ENCODE data around the gene VPREB1.
"Not testable (repeated sequence)": the region's sequence is repeated elsewhere in the genome, so short reads cannot be mapped to it uniquely, and the experiment has no call there.

Gene VPREB1

DNA sequence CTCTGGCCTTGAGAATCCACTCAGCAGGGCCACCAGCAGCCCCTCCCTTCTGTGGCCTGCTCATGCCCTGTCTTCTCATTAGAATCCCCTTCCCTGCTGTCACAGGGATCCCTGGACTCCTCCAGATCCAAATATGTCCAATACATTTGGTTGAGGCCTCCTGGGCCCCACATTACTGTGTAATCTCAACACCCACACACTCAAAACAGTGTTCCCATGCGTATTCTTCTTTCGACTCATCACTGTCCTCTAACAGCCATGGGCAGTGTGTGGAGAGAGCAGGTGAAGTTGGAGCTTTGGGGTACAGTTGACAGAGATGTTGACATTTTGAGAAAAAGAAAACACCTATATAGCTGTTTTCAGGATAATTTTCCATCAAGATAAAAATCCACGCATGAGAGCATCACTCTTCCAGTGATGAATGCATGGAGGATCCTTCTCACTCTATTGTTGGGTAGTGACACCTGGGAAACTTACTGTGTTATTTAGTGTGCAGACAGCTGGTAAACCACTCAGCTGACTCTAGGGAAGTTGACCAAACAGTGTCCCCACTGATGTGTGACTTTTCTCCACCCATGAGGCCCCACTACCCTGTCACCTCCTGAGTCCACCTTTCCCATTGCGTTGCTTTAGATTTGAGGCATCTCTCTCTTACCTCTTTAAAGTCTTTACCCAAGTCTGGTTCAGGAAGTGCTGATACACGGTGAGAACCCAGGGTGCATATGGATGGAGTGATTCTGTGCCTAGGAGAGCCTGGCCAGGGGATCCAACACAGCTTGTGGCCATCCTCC is 28.7 kb upstream of the VPREB1 start:
- DNase-seq, result no peak

- no peak for DNase-seq
Measured at GRCh38 chr22:22216450-22216959, 28.1 kb upstream of the VPREB1 start.

DNA sequence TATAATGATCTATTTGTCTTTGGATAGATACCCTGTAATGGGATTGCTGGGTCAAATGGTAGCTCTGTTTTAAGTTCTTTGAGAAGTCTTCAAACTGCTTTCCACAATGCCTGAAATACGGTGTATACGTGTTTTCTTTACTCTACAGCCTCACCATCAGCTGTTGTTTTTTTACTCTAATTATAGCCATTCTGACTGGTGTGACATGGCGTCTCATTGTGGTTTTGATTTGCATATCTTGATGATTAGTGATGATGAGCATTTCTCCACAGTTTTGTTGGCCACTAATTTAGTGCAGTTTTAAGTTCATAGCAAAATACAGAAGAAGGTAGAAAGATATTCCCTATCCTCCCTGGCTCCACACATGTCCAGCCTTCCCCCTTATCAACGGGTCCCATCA is 26.3 kb upstream of the VPREB1 start:
- DNase-seq, result no peak

GRCh38 chr22:22219140-22219996 is 25.2 kb upstream of the VPREB1 start:
- DNase-seq, result no peak

DNA sequence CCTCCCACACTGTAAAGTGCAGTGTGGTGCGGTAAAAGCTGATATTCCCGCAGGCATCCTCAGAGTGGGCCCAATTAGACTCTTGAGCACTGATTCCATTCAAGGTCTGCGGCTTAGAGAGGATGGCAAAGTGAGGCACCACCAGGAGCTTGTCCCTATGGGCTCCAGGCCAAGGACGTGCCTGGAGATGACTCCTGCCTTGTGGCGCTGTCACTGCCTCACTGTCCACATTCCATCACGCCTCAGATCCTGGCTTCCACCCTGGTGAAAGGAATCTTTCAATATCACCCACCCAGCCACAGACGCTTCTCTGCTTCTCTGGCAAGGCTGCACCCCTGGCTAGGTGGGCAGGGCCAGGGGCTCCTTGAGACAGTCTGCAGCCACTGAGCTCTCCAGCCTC is 23.5 kb upstream of the VPREB1 start:
- not testable (repeated sequence) for DNase-seq

DNA sequence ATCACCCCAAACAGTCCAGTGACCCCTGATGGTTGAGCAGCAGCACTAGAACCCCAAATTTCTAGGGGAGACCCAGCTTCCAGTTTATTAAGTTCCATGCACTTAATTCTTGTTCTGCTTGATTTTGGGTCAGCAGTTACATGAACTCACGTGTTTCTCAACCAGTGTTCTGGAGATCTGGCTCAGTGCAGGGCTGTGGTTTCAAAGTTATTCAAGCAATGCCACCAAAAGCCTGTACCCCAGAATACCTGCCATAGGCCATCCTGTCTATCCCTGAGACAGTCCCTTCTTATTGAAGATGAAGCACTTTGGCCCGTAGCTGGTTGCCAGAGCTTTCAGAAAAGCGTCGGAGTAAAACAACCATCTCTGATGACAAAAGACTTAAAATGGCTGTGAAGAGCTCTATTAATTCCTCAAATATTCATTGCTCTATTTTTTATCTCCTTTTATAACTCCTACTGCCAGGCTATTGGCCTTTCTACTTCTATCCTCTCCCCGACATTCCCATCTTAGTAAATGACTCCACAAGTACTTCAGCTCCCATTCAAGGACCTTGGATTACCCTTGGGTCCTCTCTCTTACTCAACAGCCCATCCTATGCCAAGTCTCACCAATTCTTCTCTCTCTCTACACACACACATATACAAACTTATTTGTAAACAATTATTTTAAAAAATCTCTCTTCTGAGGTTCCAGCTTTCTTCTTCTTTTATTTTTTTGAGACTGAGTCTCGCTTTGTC is 18.0 kb upstream of the VPREB1 start:
- no peak for DNase-seq

- DNase-seq, result no peak
Measured at GRCh38 chr22:22228421-22228820, 16.2 kb upstream of the VPREB1 start.

DNA sequence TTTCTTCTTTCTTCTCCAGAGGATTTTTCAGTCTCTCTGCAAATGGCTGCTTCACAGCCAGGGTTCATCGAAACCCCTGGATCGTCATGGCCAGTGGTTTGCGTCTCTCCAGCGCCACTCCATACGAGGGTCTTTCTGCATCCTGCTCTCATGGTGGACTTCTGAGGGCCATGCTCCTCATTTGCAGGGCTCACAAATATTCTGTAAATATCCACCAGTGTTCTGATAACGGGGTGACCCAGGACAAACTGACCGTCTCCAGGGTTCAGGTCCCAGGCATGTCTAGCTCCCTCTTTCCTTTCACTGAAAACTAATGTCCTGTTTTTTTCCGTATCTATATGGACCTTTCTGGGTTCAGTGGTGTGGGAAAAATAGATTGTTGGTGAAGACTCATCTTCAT is 15.7 kb upstream of the VPREB1 start:
- no peak for DNase-seq

DNA sequence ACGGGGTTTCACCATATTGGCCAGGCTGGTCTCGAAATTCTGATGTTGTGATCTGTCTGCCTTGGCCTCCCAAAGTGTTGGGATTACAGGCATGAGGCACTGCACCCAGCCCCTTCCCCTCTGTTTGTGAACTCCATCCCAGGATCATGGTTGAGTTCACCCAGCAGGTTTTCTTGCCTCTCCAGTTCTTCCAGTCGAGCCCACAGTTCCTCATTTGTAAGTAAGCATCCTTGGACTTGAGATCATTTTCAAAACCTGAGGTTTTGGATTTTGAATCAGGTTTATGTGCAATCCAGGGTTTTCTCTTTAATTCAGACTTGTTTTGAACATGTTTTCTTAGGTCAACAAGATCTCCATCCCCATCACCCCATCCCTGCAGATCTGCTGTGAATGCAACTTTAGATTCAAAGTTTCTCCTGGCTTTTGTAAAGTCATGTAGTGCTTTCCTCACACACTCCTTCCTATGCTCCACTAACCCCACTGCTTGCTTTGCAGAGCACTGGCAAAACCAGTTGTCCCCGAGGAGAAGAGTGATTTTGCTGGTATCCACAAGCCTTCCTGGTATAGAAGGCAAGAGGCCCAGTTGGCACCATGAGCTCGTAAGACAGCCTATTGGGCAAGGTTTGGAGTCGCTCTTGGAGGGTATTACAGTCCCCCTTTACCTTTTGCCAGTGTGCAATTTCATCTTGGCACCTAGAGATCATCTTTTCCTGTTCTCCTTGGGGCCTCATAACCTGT is 14.7 kb upstream of the VPREB1 start:
- no peak for DNase-seq

DNA sequence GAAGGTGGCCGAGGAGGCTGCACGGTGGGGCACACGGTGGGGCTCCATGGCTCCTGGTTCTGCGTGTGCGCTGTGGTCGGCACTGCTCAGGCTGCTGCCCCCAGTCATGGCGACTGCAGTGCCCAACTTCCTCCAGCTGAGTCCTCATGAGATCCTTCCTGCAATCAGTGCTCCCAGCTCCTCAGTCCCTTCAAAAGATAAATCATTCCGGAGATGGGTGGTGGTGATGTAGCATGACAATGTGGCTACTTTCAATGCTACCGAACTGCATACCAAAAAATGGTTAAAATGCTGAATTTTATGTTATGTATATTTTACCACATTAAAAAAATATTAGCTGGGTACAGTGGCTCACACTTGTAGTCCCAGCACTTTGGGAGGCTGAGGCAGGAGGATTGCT is 14.1 kb upstream of the VPREB1 start:
- no peak for DNase-seq

GRCh38 chr22:22233081-22233480 is 11.5 kb upstream of the VPREB1 start:
- no peak for DNase-seq

DNA sequence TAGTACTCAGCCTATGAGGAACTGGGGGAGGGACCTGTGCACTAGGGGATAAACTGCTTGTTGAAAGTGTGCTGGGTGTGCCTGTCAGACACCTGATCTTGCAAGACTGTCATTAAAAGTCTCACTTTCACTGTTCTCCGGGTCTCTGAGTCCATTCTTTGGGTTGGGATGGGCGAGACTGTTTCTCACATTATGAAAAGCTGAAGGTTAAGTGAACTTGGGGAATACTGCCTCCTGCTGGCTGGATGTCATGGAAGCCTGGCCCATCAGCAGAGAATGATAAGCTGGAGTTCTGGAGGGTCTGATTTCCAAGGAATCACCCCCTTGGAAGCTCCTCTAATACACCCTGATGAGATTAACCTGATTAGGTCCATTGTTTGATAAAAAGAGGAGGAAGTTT is 9.0 kb upstream of the VPREB1 start:
- DNase-seq, result no peak

- DNase-seq, result no peak
Measured at GRCh38 chr22:22237521-22237920, 7.1 kb upstream of the VPREB1 start.

DNA sequence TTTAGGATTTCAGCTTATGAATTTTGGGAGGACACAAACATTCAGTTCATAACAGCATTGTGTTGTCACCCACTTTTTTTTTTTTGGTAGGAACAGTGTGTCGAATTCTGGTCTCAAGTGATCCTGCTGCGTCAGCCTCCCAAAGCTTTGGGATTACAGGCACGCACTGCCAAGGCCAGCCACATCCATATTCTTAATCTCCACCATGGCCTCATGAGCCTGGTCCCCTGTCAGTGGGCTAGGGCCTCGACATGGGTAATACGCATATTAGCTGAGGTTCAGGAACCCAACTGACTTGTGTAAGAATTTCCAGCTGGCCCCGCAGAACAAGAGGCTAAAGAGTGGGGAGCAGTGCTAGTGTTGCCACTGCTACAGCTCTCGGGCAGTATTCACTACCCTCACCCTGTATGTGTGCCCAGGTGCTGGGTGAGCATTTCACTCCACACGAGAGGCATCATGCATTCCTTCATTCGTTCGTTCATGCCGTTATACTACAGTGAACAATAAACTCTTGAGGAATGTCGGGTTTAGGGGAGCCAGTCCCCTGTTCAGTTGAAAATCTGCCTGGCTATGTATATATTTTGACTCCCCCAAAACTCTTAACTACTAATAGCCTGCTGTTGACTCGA is 5.2 kb upstream of the VPREB1 start:
- no peak for DNase-seq

GRCh38 chr22:22241554-22241898 is 3.1 kb upstream of the VPREB1 start:
- DNase-seq, result no peak

- no peak for DNase-seq
Measured at GRCh38 chr22:22242488-22242887, 2.1 kb upstream of the VPREB1 start.

DNA sequence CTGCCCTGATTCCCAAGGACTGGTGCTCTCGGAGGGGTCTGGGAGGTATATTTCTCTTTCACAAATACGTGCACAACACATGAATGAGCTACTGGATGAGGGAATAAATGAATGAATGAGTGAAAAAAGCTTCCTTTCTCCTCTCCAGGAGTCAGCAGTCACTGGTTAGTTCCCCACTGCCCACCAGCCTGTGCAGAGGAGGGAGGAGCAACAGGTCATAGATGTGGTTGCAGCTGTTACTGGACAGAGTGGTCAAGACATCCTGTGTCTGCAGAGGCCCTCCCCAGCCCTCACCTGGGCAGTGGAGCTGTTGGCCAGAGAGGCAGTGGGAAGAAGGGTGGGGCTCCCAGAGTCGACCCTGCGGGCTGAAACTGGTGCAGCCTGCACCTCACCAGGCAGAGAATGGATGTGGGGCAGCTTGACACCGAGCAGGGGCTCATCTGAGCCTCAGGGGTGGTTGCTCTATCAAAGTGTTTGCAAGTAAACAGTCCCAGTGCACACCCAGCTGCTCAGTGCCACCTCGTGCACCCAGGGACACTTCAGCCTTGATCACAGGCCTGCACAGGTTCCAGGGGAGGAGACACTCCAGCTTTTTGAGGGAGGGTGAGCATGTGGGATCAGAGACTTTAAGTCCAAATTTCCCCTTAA is 1.4 kb upstream of the VPREB1 start:
- DNase-seq, result no peak

GRCh38 chr22:22245256-22245909 is 797 bp downstream of the VPREB1 start:
- DNase-seq, result no peak

DNA sequence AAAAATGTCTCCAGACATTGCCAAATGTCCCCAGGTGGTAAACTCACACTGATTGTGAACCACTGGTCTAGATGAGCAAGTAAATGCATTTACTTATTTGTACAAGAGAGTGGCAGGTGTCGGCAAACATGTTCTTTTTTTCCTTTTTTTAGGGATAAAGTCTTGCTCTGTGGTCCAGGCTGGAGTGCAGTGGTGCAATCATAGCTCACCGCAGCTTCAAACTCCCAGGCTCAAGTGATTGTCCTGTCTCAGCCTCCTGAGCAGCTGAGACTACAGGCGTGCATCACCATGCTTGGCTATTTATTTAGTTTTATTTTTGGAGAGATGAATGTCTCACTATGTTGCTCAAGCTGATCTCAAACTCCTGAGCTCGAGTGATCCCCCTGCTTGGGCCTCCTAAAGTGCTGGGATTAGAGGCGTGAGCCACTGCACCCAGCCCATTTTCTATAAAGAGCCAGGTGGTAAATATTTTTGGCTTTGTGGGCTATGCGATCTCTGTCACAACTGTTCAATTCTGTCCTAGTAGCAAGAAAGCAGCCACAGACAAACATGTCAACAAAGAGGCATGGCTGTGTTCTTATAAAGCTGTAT is 1.4 kb downstream of the VPREB1 start:
- no peak for DNase-seq

- DNase-seq, result no peak
Measured at GRCh38 chr22:22246706-22247105, 2.1 kb downstream of the VPREB1 start.

- DNase-seq, result no peak
Measured at GRCh38 chr22:22248878-22249277, 4.3 kb downstream of the VPREB1 start.

Measured in NCI-H524 treated with DMSO at 0.1 percent for 48 hours (cell line).